Breast epithelium (tissue), 4 donors: ENCODE measurements around the gene ZFYVE16. TPM values are rescaled to one million over a fixed set of nuclear protein-coding genes. Genes with fewer than 3 reads are reported as not detected.
"Not testable (repeated sequence)": the region's sequence is repeated elsewhere in the genome, so short reads cannot be mapped to it uniquely, and the experiment has no call there.

Experiments
- DNase-seq, 2 donors: peaks; one replicate each; pipeline ENCODE4 v3.0.0-alpha.2; 2019; ENCODE audit warnings: low spot score in 2 of 2
- H3K27ac ChIP-seq, 2 donors: fragments of 200-600 bp; sonication (generic) in 1 of 2; one replicate each; pipeline ENCODE4 v1.5.1; 2016 to 2019; ENCODE audit warnings: mild to moderate bottlenecking in 1 of 2
- H3K27me3 ChIP-seq, 2 donors: fragments of 200-600 bp; sonication (generic) in 1 of 2; one replicate each; pipeline versions ENCODE4 v1.5.1 to v1.6.0; 2017 to 2019; ENCODE audit warnings: control low read depth in 1 of 2, mild to moderate bottlenecking in 1 of 2
- H3K36me3 ChIP-seq: fragments of 200-600 bp; one replicate; pipeline ENCODE4 v1.5.1; 2019
- H3K4me1 ChIP-seq, 2 donors: fragments of 200-600 bp; sonication (generic); one replicate each; pipeline ENCODE4 v1.5.1; 2016 to 2019; ENCODE audit warnings: control low read depth in 1 of 2
- H3K4me3 ChIP-seq, 3 donors: fragments of 200-600 bp; sonication (generic); 1 replicate in 2 of 3; 2 replicates in 1 of 3; pipeline ENCODE4 v1.5.1; 2016 to 2019; ENCODE audit warnings: mild to moderate bottlenecking in 3 of 3, moderate library complexity in 2 of 3
- H3K9me3 ChIP-seq, 2 donors: fragments of 200-600 bp; sonication (generic) in 1 of 2; one replicate each; pipeline ENCODE4 v1.5.1; 2016 to 2019; ENCODE audit warnings: control low read depth in 1 of 2
- POLR2A ChIP-seq: fragments of 450-650 bp; IDR thresholded peaks from one replicate; pipeline ENCODE4 v1.6.1; 2016; ENCODE audit warnings: antibody characterized with exemption, mild to moderate bottlenecking, moderate library complexity
- POLR2AphosphoS5 ChIP-seq, 3 donors: sonication (generic); formaldehyde crosslinking; IDR thresholded peaks; one replicate each; pipeline ENCODE4 v1.6.1; 2017; ENCODE audit warnings: antibody characterized with exemption in 3 of 3
- intact Hi-C: fragments of 100-400 bp; cut with DNase I; formaldehyde crosslinking; loops from one replicate; pipeline ENCODE4 v1.15.1; 2023; ENCODE audit warnings: low total_unique reads
- total RNA-seq, 3 donors: library from RNA; depleted of rRNA; stranded (reverse); fragments of >200 nt; gene quantifications; one replicate each; pipeline ENCODE4 v1.1.0, GENCODE V29; 2016
- TF ChIP-seq, protein P1 (sequence below), 3 donors: fragments of 450-650 bp; IDR thresholded peaks; one replicate each; pipeline ENCODE4 v1.5.1; 2016 to 2017; ENCODE audit warnings: antibody characterized with exemption in 3 of 3, mild to moderate bottlenecking in 3 of 3, moderate library complexity in 3 of 3

ZFYVE16 gene
- total RNA-seq, 3 donors from 2014 or later = 28.0 to 61.9 (median 50.5) TPM

DNA sequence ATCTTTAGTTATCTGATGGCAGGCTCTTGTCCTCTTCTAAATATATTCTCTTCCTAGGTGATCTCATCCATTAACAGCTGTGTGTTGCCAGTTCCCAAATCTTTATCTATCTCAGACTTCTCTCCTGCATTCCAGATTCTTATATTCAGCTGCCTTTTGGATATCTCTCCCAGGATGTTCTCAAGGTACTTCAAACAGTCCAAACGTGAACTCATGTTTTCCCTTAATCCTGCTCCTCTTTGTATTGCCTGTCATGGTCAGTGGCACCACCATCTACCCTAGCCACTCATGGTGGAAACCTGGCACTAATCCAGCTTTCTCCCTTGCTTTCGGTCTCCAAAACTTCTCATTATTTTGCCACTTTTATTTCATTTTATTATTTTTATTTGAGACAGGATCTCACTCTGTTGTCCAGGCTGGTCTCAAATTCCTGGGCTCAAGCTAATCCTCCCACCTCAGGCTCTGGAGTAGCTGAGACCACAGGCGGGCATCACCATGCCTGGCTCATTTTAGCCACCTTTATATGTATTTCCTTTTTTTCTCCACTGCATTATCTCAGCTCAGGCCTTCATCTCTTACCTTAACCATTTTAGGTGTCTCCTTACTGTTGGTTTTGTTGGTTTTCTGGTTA lies 3.8 kb downstream of the ZFYVE16 start:
- no peak for TF ChIP-seq POLR2AphosphoS5 (IDR thresholded peaks at IDR 0.05)
- Histone ChIP-seq H3K27ac (no peak overlapping the region), H3K4me1 (no peaks in the 10 kb centered on the region), H3K9me3 (no peaks in the 10 kb centered on the region), H3K4me3 (no peak overlapping the region), H3K27me3 (no peaks in the 10 kb centered on the region), H3K36me3 (no peaks in the 10 kb centered on the region)
- DNase-seq = no peak
- intact Hi-C loops = no loop called here

DNA sequence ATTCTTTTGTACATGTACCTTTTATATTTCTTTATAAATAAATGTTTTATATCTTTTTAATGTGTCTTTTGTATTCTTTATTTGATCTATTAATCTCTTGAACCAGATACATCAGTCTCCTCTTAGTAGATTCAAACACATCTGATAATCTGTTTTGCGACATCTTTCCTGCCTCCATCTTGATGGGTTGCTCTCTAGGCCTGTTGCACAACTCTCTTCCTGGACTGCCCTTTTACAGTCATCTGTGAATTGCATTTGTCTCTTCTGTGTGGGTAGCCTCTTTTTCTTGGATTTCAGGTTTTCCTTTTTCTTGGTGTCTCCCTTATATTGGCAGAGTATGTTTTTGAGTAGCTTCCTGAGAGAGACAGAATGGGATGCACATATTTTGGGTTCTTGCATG lies 6.2 kb downstream of the ZFYVE16 start:
- no peak overlapping the region for H3K27ac ChIP-seq
- H3K4me3 ChIP-seq = no peak overlapping the region
- H3K4me1 ChIP-seq = no peaks in the 10 kb centered on the region
- intact Hi-C loops = no loop called here
- no peaks in the 10 kb centered on the region for H3K27me3 ChIP-seq
- H3K36me3 ChIP-seq = no peaks in the 10 kb centered on the region
- H3K9me3 ChIP-seq = no peaks in the 10 kb centered on the region
- TF ChIP-seq POLR2AphosphoS5 (IDR thresholded peaks at IDR 0.05) = no peak
- TF ChIP-seq, protein P1, sequence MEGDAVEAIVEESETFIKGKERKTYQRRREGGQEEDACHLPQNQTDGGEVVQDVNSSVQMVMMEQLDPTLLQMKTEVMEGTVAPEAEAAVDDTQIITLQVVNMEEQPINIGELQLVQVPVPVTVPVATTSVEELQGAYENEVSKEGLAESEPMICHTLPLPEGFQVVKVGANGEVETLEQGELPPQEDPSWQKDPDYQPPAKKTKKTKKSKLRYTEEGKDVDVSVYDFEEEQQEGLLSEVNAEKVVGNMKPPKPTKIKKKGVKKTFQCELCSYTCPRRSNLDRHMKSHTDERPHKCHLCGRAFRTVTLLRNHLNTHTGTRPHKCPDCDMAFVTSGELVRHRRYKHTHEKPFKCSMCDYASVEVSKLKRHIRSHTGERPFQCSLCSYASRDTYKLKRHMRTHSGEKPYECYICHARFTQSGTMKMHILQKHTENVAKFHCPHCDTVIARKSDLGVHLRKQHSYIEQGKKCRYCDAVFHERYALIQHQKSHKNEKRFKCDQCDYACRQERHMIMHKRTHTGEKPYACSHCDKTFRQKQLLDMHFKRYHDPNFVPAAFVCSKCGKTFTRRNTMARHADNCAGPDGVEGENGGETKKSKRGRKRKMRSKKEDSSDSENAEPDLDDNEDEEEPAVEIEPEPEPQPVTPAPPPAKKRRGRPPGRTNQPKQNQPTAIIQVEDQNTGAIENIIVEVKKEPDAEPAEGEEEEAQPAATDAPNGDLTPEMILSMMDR (IDR thresholded peaks at IDR 0.05) = no peak
- TF ChIP-seq POLR2A = no peak
- no peak for DNase-seq

DNA sequence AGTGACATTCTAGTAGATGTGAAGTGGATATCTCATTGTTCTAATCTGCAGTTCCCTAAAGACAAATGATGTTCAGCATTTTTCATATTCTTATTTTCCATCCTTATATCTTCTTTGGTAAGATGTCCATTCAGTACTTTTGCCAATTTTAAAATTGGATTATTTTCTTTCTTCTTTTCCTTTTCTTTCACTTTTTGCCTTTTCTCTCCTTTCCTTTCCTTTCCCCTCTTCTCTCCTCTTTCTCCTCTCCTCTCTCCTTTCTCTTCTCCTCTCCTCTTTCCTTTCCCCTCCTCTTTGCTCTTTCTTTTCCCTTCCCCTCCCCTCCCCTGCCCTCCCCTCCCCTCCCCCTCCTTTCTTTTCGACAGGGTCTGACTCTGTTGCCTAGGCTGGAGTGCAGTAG lies 10.1 kb downstream of the ZFYVE16 start:
- no peak overlapping the region for H3K27ac ChIP-seq
- H3K4me1 ChIP-seq = no peaks in the 10 kb centered on the region
- no peak for DNase-seq
- no peaks in the 10 kb centered on the region for H3K36me3 ChIP-seq
- H3K27me3 ChIP-seq = no peaks in the 10 kb centered on the region
- no peaks in the 10 kb centered on the region for H3K9me3 ChIP-seq
- H3K4me3 ChIP-seq = no peak overlapping the region
- TF ChIP-seq POLR2A (no peak), POLR2AphosphoS5 (IDR thresholded peaks at IDR 0.05) (no peak)
- TF ChIP-seq, protein P1 (IDR thresholded peaks at IDR 0.05) = no peak
- intact Hi-C loops = no loop called here

DNA sequence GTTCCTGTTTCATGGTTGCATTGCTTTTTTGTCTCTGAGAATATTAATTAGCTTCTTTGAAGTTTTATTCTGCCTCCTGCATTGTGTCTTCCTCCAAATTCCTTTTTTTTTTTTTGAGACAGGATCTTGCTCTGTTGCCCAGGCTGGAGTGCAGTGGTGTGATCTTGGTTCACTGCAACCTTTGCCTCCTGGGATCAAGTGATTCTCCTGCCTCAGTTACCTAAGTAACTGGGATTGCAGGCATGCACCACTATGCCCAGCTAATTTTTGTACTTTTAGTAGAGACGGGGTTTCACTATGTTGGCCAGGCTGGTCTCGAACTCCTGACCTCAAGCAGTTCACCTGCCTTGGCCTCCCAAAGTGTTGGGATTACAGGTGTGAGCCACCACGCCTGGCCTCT lies 16.5 kb downstream of the ZFYVE16 start:
- H3K9me3 ChIP-seq, H3K36me3 ChIP-seq, H3K27me3 ChIP-seq, intact Hi-C loops, H3K27ac ChIP-seq, H3K4me1 ChIP-seq, DNase-seq, H3K4me3 ChIP-seq: not testable (repeated sequence)

DNA sequence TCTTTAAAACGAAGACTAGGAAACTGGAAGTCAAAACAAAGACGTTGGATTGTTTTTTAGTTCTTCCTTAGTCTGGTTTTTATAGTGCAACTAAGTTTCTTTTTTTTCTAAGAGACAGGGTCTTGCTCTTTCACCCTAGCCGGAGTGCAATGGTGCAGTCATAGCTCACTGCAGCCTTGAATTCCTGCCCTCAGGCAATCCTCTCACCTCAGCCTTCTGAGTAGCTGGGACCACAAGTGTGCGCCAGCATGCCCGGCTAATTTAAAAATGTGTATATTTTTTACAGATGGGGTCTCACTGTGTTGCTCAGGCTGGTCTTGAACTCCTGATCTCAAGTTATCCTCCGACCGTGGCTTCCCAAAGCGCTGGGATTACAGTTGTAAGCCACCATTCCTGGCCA lies 27.6 kb downstream of the ZFYVE16 start:
- no peak overlapping the region for H3K4me3 ChIP-seq
- intact Hi-C loops = no loop called here
- no peaks in the 10 kb centered on the region for H3K4me1 ChIP-seq
- no peak for DNase-seq
- no peaks in the 10 kb centered on the region for H3K36me3 ChIP-seq
- TF ChIP-seq, protein P1 (IDR thresholded peaks at IDR 0.05) = no peak
- TF ChIP-seq POLR2A = no peak
- no peak for TF ChIP-seq POLR2AphosphoS5 (IDR thresholded peaks at IDR 0.05)
- H3K9me3 ChIP-seq = no peaks in the 10 kb centered on the region
- H3K27ac ChIP-seq = no peak overlapping the region
- no peaks in the 10 kb centered on the region for H3K27me3 ChIP-seq

DNA sequence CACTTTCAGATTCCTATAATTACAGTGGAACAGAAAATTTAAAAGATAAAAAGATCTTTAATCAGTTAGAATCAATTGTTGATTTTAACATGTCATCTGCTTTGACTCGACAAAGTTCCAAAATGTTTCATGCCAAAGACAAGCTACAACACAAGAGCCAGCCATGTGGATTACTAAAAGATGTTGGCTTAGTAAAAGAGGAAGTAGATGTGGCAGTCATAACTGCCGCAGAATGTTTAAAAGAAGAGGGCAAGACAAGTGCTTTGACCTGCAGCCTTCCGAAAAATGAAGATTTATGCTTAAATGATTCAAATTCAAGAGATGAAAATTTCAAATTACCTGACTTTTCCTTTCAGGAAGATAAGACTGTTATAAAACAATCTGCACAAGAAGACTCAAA lies 29.5 kb downstream of the ZFYVE16 start:
- Histone ChIP-seq H3K27ac (no peak overlapping the region), H3K4me1 (no peaks in the 10 kb centered on the region), H3K27me3 (no peaks in the 10 kb centered on the region), H3K9me3 (no peaks in the 10 kb centered on the region), H3K36me3 (no peaks in the 10 kb centered on the region), H3K4me3 (no peak overlapping the region)
- no peak for DNase-seq
- TF ChIP-seq, protein P1 (IDR thresholded peaks at IDR 0.05) = no peak
- no peak for TF ChIP-seq POLR2AphosphoS5 (IDR thresholded peaks at IDR 0.05)
- no peak for TF ChIP-seq POLR2A
- intact Hi-C loops = no loop called here
